D721Med (cell line): ENCODE data around the gene PROSER2.

ENCODE experiments used
- DNase-seq: peaks from one replicate; pipeline ENCODE4 v3.0.0; 2011; ENCODE audit warnings: low spot score; ENCODE audit not compliant: insufficient read length
- FAIRE-seq: peaks from 2 replicates; lab custom pipeline; 2011; peaks lifted over from hg19 to GRCh38; lab: Jason Lieb, UNC
- TF ChIP-seq, protein P1 (sequence below): IDR thresholded peaks from 2 replicates; pipeline ENCODE4 v1.5.1; 2012; ENCODE audit warnings: mild to moderate bottlenecking, control low read depth; ENCODE audit not compliant: insufficient read depth; ENCODE audit errors: missing control alignments

PROSER2 gene

DNA sequence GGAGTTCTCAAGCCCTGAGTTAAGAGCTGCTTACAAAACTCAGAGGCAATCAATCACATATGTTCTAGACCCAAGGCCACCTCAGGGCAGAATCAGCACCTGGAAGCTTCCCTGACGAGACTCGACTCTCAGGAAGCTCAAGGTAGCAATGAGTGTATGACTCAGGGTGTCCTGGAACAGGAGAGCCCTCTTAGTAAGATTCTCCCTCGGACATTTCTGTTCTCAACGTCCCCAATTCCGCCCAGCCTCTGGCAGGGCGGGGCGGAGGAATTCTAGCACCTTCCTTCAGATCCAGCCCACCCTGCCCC is 39.6 kb upstream of the PROSER2 start:
- DNase-seq (no peak), FAIRE-seq (no peak)
- TF ChIP-seq, protein P1, sequence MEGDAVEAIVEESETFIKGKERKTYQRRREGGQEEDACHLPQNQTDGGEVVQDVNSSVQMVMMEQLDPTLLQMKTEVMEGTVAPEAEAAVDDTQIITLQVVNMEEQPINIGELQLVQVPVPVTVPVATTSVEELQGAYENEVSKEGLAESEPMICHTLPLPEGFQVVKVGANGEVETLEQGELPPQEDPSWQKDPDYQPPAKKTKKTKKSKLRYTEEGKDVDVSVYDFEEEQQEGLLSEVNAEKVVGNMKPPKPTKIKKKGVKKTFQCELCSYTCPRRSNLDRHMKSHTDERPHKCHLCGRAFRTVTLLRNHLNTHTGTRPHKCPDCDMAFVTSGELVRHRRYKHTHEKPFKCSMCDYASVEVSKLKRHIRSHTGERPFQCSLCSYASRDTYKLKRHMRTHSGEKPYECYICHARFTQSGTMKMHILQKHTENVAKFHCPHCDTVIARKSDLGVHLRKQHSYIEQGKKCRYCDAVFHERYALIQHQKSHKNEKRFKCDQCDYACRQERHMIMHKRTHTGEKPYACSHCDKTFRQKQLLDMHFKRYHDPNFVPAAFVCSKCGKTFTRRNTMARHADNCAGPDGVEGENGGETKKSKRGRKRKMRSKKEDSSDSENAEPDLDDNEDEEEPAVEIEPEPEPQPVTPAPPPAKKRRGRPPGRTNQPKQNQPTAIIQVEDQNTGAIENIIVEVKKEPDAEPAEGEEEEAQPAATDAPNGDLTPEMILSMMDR = no peak

- DNase-seq = no peak
- no peak for FAIRE-seq
- TF ChIP-seq, protein P1 = no peak
Observed at GRCh38 chr10:11787374-11787773, 35.8 kb upstream of the PROSER2 start.

DNA sequence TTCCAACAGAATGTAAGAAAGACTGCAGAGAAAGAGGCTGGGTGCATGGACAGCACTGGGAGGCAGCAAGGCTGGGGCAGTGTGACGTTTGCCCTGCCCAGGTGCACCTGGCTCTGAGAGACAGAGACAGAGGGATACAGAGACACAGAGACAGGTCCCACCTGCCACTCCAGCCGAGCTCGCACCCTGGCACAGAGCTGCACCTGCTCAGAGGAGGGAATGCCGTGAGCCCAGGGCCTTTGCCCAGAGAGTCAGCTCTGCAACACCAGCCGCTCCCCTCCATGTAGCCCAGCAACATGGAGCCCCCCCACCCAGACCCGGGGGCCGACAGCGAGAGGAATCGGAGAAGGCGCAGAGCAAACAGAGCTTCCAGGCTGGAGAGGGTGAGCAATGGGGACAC is 35.3 kb upstream of the PROSER2 start:
- DNase-seq = no peak
- TF ChIP-seq, protein P1 = no peak
- FAIRE-seq = no peak

DNA sequence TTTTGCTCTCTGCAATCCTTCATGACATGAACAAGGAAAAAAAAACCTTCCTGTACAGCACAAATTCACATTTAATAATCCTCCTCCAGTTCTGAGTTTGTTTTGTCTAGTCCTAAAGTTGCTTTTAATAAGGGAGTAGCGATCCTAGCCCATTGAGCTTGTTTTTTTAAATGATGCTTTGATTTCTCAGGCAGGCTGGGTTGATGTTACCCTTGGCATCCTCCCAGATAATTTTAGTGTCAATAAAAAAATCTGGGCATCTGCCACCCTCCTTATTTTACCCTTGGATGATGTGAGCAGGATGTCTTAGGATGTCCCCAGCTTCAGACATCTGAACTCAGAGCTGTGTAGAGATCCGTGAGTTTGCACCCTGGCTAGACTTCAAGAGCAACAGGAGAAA is 33.9 kb upstream of the PROSER2 start:
- FAIRE-seq (no peak), DNase-seq (no peak)
- TF ChIP-seq, protein P1 = no peak

GRCh38 chr10:11789956-11790355 is 33.2 kb upstream of the PROSER2 start:
- no peak for FAIRE-seq
- TF ChIP-seq, protein P1 = no peak
- no peak for DNase-seq

GRCh38 chr10:11793762-11794479 is 29.2 kb upstream of the PROSER2 start:
- FAIRE-seq (no peak), DNase-seq (no peak)
- TF ChIP-seq, protein P1 = no peak

GRCh38 chr10:11794566-11794965 is 28.6 kb upstream of the PROSER2 start:
- no peak for DNase-seq
- FAIRE-seq = no peak
- TF ChIP-seq, protein P1 = no peak
